ENCODE results near the gene ZBTB7B.

The ZBTB7B gene

DNA sequence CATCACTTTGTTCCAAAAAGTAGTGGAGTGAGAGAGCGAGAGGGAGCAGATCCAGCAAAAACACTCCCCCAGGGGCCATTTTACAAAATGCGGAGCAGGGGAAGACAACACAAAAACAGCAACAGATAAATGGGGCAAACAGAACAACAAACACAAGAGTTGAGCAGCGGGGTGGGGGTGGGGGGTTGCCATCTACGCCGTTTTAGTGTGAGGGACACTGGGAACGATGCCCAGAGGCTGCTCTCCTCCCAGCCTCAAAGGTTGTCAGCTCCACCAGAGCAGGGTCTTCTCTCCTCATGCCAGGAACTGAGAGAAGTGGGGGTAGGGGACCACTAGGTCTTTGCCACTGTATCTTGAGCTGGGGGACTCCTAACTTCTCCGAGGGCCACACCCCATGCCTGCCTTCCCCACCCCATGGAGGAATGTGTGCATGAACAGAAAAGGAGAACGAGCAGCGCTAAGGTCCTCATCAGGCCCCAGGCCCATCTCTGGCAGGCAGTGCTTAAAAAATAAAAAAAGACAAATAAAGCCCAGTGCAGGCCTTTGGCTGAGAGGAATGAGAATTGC, 45.4 kb upstream of the ZBTB7B start:
- peak overlapping the region; percentile 59 for H3K27ac ChIP-seq
- no peak for TF ChIP-seq ZFX (IDR thresholded peaks at IDR 0.05; ENCODE audit: borderline replicate concordance)
- TF ChIP-seq, protein P1, sequence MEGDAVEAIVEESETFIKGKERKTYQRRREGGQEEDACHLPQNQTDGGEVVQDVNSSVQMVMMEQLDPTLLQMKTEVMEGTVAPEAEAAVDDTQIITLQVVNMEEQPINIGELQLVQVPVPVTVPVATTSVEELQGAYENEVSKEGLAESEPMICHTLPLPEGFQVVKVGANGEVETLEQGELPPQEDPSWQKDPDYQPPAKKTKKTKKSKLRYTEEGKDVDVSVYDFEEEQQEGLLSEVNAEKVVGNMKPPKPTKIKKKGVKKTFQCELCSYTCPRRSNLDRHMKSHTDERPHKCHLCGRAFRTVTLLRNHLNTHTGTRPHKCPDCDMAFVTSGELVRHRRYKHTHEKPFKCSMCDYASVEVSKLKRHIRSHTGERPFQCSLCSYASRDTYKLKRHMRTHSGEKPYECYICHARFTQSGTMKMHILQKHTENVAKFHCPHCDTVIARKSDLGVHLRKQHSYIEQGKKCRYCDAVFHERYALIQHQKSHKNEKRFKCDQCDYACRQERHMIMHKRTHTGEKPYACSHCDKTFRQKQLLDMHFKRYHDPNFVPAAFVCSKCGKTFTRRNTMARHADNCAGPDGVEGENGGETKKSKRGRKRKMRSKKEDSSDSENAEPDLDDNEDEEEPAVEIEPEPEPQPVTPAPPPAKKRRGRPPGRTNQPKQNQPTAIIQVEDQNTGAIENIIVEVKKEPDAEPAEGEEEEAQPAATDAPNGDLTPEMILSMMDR (IDR thresholded peaks at IDR 0.05): no peak

GRCh38 chr1:154958036-154958435, 44.6 kb upstream of the ZBTB7B start:
- TF ChIP-seq, protein P1 (IDR thresholded peaks at IDR 0.05): no peak
- TF ChIP-seq ZFX (IDR thresholded peaks at IDR 0.05; ENCODE audit: borderline replicate concordance): no peak

GRCh38 chr1:154958681-154959425, 43.7 kb upstream of the ZBTB7B start:
- H3K27ac ChIP-seq: peak overlapping the region; percentile 59; the same call in 1 of the 2 replicates
- TF ChIP-seq, protein P1 (IDR thresholded peaks at IDR 0.05): no peak
- no peak for TF ChIP-seq ZFX (IDR thresholded peaks at IDR 0.05; ENCODE audit: borderline replicate concordance)

More at GRCh38 chr1:154958036-154958435, 44.6 kb upstream of the ZBTB7B start:
- peak overlapping the region; percentile 59; the same call in 1 of the 2 replicates for H3K27ac ChIP-seq

- peak overlapping the region; percentile 59; the same call in 1 of the 2 replicates for H3K27ac ChIP-seq
- no peak for TF ChIP-seq ZFX (IDR thresholded peaks at IDR 0.05; ENCODE audit: borderline replicate concordance)
- TF ChIP-seq, protein P1 (IDR thresholded peaks at IDR 0.05): no peak
These were observed 43.2 kb upstream of the ZBTB7B start for GRCh38 chr1:154959426-154959780.

- peak overlapping the region; percentile 97 for H3K27ac ChIP-seq
- TF ChIP-seq, protein P1 (IDR thresholded peaks at IDR 0.05): no peak
- TF ChIP-seq ZFX (IDR thresholded peaks at IDR 0.05; ENCODE audit: borderline replicate concordance): no peak
These were observed 42.0 kb upstream of the ZBTB7B start for GRCh38 chr1:154960446-154961136.

DNA sequence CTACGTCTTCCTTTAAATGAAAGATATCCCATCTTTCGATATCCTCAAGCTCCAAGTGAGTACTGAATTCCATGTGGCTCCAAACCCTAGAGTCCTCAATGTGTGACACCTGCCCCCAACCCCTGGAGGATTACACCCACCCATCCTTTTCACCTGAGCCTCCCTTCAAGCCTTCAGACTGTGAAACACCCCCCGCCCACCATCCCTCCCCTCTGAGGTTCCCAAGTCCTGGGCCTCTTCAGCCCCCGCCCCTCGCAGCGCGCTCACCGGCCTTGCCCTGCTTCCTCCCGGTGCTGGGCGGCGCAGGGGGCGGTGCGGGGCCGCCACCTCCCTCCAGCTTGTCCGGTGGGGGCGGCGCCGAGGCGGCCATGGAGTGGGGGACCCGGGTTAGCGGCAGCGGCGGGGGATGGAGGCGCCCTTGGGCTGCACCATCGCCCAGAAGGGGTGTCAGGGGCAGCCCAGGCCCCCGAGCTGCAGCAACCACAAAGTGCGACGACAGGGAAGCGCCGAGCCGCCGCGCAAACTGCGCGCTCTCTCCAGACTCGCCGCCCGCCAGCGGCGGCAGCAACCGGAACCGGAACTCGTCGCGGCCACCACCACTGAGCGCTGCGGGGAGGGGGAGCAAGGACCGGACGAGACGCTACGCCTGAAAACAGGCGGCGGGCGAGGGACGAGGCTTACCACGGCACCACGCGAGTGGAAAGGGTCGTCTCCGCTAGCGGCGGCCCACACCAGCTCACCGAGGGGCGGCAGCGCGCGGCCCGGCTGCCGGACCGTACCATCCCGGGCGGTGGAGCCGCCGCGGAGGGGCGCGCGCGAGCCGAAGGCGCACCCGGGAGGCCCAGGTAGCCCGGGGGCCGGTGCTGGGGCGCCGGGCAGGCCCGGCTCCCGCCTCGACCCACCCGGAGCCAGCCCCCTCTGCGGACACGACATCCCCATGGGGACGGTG, 41.1 kb upstream of the ZBTB7B start, which contains the start of gene PYGO2:
PYGO2 (minus strand) TSS at position 576 of the 949 bp plus-strand sequence; CDS start at position 370, 206 bp downstream.
- TF ChIP-seq, protein P1 (IDR thresholded peaks at IDR 0.05): peak; percentile 97
- no peak for TF ChIP-seq ZFX (IDR thresholded peaks at IDR 0.05; ENCODE audit: borderline replicate concordance)
- H3K27ac ChIP-seq: peak within 1 kb of the TSS; percentile 97
